Neural cell (in vitro differentiated cells): ENCODE measurements around the gene LGALS9B.
"Not testable (repeated sequence)": the region's sequence is repeated elsewhere in the genome, so short reads cannot be mapped to it uniquely, and the experiment has no call there.

Experiments used
- EP300 ChIP-seq: fragments of 450-650 bp; conservative IDR thresholded peaks from 2 replicates; pipeline ENCODE4 v1.6.1; 2014; ENCODE audit warnings: antibody characterized with exemption, mild to moderate bottlenecking, moderate library complexity; ENCODE audit not compliant: poor library complexity, severe bottlenecking
- EZH2 ChIP-seq: fragments of 200-600, 300-800 bp; shearing (Covaris generic), sonication (generic); IDR thresholded peaks from 2 replicates; pipeline ENCODE4 v1.6.1; 2014; ENCODE audit warnings: antibody characterized with exemption, low read length, borderline replicate concordance, mild to moderate bottlenecking; ENCODE audit not compliant: insufficient read depth, poor library complexity, severe bottlenecking
- MXI1 ChIP-seq: fragments of 450-650 bp; conservative IDR thresholded peaks from 2 replicates; pipeline ENCODE4 v1.6.1; 2014; ENCODE audit warnings: antibody characterized with exemption, mild to moderate bottlenecking; ENCODE audit not compliant: poor library complexity, severe bottlenecking
- POLR2AphosphoS5 ChIP-seq: IDR thresholded peaks from 2 replicates; pipeline ENCODE4 v1.6.1; 2012
- RAD21 ChIP-seq: fragments of 450-650 bp; conservative IDR thresholded peaks from 2 replicates; pipeline ENCODE4 v1.6.1; 2014; ENCODE audit warnings: antibody characterized with exemption, mild to moderate bottlenecking, moderate library complexity
- SMC3 ChIP-seq: fragments of 450-650 bp; conservative IDR thresholded peaks from 2 replicates; pipeline ENCODE4 v1.6.1; 2014; ENCODE audit warnings: antibody characterized with exemption, mild to moderate bottlenecking, moderate library complexity; ENCODE audit not compliant: poor library complexity
- TAF1 ChIP-seq: IDR thresholded peaks from 2 replicates; pipeline ENCODE4 v1.6.1; 2012; ENCODE audit warnings: low read depth
- TF ChIP-seq, protein P1 (sequence below): fragments of 450-650 bp; IDR thresholded peaks from 2 replicates; pipeline ENCODE4 v1.5.1; 2014; ENCODE audit warnings: antibody characterized with exemption, mild to moderate bottlenecking, moderate library complexity; ENCODE audit not compliant: poor library complexity, severe bottlenecking
- TF ChIP-seq, protein P2 (sequence below): IDR thresholded peaks from 2 replicates; pipeline ENCODE4 v1.6.1; 2012; ENCODE audit warnings: borderline replicate concordance

DNA sequence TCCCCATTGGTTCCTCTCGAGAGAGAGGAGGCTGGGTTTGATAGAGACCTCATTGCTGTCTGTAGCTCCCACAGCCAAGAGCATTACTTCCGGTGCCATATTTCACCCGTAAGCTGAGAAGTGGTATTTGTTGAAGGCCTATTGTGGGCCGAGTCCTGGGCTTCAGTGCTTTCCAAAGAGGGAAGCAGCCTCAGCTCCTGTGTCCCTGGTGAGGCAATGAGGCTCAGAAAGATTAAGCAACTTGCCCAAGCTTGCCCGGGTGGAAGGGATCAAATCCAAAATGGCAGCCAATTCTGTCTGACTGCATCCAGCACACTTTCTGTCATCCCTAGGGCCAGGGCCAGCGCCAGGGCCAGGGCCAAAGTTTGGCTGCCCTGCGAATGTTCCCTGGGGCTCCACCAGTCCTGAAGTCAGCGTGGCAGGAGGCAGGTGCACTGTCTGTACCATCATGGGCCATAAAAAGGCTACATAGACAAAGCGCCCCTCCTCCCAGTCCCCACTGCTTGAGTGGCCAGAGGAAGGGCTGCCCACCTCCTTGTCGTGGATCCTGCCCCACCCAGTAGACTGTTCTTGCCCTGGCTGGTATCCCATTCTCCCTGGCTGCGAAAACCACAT lies 13.4 kb downstream of the LGALS9B start:
- TF ChIP-seq, protein P1, sequence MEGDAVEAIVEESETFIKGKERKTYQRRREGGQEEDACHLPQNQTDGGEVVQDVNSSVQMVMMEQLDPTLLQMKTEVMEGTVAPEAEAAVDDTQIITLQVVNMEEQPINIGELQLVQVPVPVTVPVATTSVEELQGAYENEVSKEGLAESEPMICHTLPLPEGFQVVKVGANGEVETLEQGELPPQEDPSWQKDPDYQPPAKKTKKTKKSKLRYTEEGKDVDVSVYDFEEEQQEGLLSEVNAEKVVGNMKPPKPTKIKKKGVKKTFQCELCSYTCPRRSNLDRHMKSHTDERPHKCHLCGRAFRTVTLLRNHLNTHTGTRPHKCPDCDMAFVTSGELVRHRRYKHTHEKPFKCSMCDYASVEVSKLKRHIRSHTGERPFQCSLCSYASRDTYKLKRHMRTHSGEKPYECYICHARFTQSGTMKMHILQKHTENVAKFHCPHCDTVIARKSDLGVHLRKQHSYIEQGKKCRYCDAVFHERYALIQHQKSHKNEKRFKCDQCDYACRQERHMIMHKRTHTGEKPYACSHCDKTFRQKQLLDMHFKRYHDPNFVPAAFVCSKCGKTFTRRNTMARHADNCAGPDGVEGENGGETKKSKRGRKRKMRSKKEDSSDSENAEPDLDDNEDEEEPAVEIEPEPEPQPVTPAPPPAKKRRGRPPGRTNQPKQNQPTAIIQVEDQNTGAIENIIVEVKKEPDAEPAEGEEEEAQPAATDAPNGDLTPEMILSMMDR = not testable (repeated sequence)
- TF ChIP-seq POLR2AphosphoS5, MXI1, RAD21, EZH2, EP300, SMC3, TAF1: not testable (repeated sequence)
- TF ChIP-seq, protein P2, sequence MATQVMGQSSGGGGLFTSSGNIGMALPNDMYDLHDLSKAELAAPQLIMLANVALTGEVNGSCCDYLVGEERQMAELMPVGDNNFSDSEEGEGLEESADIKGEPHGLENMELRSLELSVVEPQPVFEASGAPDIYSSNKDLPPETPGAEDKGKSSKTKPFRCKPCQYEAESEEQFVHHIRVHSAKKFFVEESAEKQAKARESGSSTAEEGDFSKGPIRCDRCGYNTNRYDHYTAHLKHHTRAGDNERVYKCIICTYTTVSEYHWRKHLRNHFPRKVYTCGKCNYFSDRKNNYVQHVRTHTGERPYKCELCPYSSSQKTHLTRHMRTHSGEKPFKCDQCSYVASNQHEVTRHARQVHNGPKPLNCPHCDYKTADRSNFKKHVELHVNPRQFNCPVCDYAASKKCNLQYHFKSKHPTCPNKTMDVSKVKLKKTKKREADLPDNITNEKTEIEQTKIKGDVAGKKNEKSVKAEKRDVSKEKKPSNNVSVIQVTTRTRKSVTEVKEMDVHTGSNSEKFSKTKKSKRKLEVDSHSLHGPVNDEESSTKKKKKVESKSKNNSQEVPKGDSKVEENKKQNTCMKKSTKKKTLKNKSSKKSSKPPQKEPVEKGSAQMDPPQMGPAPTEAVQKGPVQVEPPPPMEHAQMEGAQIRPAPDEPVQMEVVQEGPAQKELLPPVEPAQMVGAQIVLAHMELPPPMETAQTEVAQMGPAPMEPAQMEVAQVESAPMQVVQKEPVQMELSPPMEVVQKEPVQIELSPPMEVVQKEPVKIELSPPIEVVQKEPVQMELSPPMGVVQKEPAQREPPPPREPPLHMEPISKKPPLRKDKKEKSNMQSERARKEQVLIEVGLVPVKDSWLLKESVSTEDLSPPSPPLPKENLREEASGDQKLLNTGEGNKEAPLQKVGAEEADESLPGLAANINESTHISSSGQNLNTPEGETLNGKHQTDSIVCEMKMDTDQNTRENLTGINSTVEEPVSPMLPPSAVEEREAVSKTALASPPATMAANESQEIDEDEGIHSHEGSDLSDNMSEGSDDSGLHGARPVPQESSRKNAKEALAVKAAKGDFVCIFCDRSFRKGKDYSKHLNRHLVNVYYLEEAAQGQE = not testable (repeated sequence)
